ENCODE results near the gene MYBPHL.

The MYBPHL gene

DNA sequence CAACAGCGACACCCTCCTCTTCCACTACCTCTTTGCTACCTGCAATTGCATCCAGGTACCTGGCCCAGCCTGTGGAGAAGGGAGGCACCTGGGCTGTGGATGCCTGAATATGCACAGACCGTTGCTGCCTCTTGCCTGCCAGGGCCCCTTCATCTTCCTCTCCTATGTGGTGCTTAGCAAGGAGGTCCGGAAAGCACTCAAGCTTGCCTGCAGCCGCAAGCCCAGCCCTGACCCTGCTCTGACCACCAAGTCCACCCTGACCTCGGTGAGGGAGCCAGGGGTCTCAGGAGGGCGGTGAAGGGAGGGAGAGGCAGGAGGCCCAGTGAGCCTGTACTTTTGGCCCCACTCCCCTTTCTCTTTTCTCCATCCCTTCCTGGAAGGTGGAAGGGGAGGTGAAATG lies 35.4 kb downstream of the MYBPHL start:
- H3K27ac ChIP-seq: no peak overlapping the region
- TF ChIP-seq CTCF (conservative IDR thresholded peaks at IDR 0.05): no peak

GRCh38 chr1:109270623-109271317 lies 36.0 kb downstream of the MYBPHL start:
- TF ChIP-seq CTCF (conservative IDR thresholded peaks at IDR 0.05): no peak
- H3K27ac ChIP-seq: no peak overlapping the region

GRCh38 chr1:109269981-109270622 lies 36.7 kb downstream of the MYBPHL start:
- no peak for TF ChIP-seq CTCF (conservative IDR thresholded peaks at IDR 0.05)
- no peak overlapping the region for H3K27ac ChIP-seq

DNA sequence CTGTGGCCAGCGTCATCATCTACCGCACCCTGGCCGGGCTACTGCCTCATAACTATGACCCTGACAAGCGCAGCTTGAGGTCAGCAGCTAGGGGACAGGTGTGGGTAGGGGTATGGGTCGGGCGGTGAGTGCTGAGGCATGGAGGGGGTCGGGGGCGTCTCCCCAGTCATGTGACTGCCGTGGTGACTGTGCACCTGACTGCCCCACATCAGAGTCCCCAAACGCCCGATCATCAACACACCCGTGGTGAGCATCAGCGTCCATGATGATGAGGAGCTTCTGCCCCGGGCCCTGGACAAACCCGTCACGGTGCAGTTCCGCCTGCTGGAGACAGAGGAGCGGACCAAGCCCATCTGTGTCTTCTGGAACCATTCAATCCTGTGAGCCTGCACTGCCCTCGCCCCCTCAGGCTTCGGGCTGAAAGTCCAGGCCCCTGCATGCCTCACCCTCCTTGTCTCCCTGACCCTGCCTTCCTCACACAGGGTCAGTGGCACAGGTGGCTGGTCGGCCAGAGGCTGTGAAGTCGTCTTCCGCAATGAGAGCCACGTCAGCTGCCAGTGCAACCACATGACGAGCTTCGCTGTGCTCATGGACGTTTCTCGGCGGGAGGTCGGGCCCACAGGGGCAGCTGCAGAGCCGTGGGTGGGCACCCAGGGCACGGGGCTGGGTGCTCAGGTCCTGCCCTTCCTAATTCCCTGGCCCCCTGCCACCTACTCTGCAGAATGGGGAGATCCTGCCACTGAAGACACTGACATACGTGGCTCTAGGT lies 37.4 kb downstream of the MYBPHL start:
- TF ChIP-seq CTCF (conservative IDR thresholded peaks at IDR 0.05): no peak
- H3K27ac ChIP-seq: no peak overlapping the region

DNA sequence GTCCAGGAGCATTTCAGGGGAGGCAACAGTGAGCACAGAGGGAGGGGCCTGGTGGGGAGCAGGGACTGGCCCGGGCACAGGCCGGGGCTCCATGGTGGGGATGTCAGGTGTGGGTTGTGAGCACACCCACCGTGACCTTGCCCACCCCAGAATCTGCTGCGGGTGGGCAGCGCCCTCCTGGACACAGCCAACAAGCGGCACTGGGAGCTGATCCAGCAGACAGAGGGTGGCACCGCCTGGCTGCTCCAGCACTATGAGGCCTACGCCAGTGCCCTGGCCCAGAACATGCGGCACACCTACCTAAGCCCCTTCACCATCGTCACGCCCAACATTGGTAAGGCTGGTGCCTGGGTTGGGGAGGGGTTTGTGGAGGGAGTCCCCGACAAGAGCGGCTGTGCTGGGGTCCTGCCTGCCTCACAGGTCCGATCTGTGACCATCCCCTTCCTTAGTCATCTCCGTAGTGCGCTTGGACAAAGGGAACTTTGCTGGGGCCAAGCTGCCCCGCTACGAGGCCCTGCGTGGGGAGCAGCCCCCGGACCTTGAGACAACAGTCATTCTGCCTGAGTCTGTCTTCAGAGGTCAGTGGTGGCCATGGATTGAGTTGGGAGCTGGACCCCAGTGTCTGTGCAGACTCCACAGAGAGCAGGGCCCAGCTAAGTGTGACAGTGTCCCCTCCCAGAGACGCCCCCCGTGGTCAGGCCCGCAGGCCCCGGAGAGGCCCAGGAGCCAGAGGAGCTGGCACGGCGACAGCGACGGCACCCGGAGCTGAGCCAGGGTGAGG lies 38.2 kb downstream of the MYBPHL start:
- H3K27ac ChIP-seq: no peak overlapping the region
- no peak for TF ChIP-seq CTCF (conservative IDR thresholded peaks at IDR 0.05)

- no peak overlapping the region for H3K27ac ChIP-seq
- no peak for TF ChIP-seq CTCF (conservative IDR thresholded peaks at IDR 0.05)
Measured at GRCh38 chr1:109267743-109268300, 39.0 kb downstream of the MYBPHL start.
